Measurements from ENCODE around the gene C1orf35.

Gene C1orf35

DNA sequence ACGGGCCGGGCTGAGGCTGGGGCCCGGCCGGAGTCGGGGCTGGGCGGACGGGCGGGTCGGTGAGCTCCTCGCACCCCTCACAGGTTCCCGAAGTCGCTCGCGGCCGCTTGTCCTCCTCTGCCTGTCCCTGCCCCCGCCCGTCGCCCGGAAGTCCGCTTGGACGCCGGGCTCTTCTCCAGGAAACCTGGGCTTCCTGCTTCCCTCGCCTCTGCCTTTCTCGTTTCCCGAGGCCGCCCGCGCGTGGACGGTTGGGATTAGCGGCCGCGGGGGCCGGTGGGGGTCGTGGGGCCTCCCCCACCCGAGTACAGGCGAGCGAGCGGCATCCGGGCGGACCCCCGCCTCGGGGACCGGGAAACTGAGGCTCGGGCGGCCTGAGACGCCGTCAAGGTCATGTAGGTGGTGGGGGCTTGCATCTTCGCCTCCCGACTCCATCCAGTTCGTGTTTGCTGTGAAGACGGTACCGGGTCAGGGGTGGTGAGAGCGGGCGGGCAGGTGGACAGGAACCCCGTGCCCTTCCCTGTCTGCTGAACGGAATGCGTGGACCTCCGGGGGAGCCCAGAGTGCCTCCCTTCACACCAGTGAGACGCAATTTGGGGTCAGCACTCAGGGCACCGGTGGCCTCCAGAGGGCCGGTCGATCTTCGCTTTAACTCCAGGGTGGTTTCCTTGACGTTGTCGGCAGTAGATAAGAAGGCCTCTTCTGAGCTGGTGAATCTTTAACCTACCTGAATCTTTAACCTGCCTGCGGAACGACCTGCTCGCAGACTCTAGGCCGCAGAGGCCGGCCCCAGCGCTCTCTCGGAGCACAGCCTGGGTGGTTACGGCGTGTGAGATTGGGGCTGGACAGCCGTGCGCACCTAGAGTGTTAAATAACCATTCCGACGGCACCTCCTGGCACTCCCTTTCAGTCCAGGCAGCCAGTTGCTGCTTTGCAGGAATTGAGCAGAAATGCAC is 19.9 kb downstream of the C1orf35 start:
- Histone ChIP-seq H2BK5ac (ENCODE audit: low read length) (peak overlapping the region; percentile 44), H3K23ac (ENCODE audit: low read length) (peak overlapping the region; percentile 97), H3K4me1 (ENCODE audit: control insufficient read depth, low read depth, low read length) (peaks cover 16% of the 10 kb centered on the region), H3K18ac (ENCODE audit: low read length) (peak overlapping the region; percentile 84), H3K9ac (ENCODE audit: low read length) (peak overlapping the region; percentile 88), H3K79me2 (ENCODE audit: control insufficient read depth, insufficient read depth, low read length) (peaks cover 56% of the 10 kb centered on the region), H3K79me1 (ENCODE audit: low read length) (peaks cover 4% of the 10 kb centered on the region), H4K5ac (ENCODE audit: low read length) (no peak overlapping the region), H3K27me3 (ENCODE audit: insufficient read depth, low read length, poor library complexity) (no peaks in the 10 kb centered on the region), H2BK15ac (replicated peaks; ENCODE audit: low read depth) (no peak overlapping the region), H3K4me2 (ENCODE audit: low read length) (peak overlapping the region; percentile 61), H3K4ac (ENCODE audit: low read depth, low read length) (peak overlapping the region; percentile 97), H3K36me3 (ENCODE audit: control insufficient read depth, insufficient read depth, low read length) (peaks cover 3% of the 10 kb centered on the region), H2AK5ac (ENCODE audit: low read length) (peak overlapping the region; percentile 64), H4K8ac (ENCODE audit: low read depth, low read length) (peak overlapping the region; percentile 84), H2BK120ac (ENCODE audit: low read depth, low read length) (peak overlapping the region; percentile 4), H3K27ac (ENCODE audit: low read depth, low read length) (peak overlapping the region; percentile 76), H3K4me3 (ENCODE audit: low read length) (peak overlapping the region; percentile 70), H3K56ac (ENCODE audit: low read length) (peak overlapping the region; percentile 97)
- DNase-seq, result peak; percentile 41
- WGBS (ENCODE audit: extremely low coverage, insufficient coverage, low lambda C conversion rate), result no CpG with 5 or more reads among the region's 79 CpGs

DNA sequence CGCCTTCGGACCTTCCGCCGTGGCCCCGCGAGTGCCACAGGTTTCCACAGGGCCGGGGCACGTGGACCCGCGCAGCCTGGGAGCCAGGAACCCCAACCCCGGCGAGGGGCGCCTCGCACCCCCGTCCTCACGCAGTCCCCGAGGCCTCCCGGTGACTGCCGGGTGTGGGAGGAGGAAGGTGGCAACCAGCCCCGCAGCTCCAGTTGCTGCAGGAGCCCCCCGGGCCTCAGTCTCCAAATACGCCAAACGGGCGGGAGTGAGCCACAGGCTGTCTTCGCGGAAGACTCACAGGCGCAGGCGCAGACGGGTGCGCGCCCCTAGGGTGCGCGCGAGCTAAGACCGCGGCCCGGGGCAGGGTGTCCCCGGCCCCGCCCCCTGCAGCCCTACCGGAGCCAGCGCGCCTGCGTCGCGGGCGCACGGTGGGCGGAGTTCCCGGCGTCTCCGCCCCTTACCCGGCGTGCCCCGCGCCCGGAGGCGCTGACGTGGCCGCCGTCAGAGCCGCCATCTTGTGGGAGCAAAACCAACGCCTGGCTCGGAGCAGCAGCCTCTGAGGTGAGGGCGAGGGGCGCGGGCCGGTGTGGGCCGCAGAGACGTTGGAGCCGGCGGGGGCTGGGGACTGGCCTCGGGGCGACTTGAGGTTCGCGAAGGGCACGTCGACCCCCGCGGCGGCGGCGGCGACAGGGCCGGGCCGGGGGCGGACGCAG is 20.8 kb downstream of the C1orf35 start, which contains the start of gene ARF1:
Gene ARF1 (plus strand): TSS at position 495 of the 704 bp plus-strand sequence. CDS start 14,407 bp downstream, outside the sequence.
- no peaks in the 10 kb centered on the region for H3K27me3 ChIP-seq (ENCODE audit: insufficient read depth, low read length, poor library complexity)
- H2BK15ac ChIP-seq (replicated peaks; ENCODE audit: low read depth), result no peak within 1 kb of the TSS
- peak within 1 kb of the TSS; percentile 97 for H3K4ac ChIP-seq (ENCODE audit: low read depth, low read length)
- H3K4me1 ChIP-seq (ENCODE audit: control insufficient read depth, low read depth, low read length), result peaks cover 14% of the 10 kb centered on the region
- peak; percentile 94 for DNase-seq
- no peak within 1 kb of the TSS for H4K5ac ChIP-seq (ENCODE audit: low read length)
- H2AK5ac ChIP-seq (ENCODE audit: low read length), result peak within 1 kb of the TSS; percentile 64
- peak within 1 kb of the TSS; percentile 70 for H3K4me3 ChIP-seq (ENCODE audit: low read length)
- H3K79me2 ChIP-seq (ENCODE audit: control insufficient read depth, insufficient read depth, low read length), result peaks cover 48% of the 10 kb centered on the region
- peak within 1 kb of the TSS; percentile 44 for H2BK5ac ChIP-seq (ENCODE audit: low read length)
- peak within 1 kb of the TSS; percentile 4 for H2BK120ac ChIP-seq (ENCODE audit: low read depth, low read length)
- peak within 1 kb of the TSS; percentile 89 for H3K9ac ChIP-seq (ENCODE audit: low read length)
- peak within 1 kb of the TSS; percentile 97 for H3K23ac ChIP-seq (ENCODE audit: low read length)
- peak within 1 kb of the TSS; percentile 76 for H3K27ac ChIP-seq (ENCODE audit: low read depth, low read length)
- WGBS (ENCODE audit: extremely low coverage, insufficient coverage, low lambda C conversion rate), result no CpG with 5 or more reads among the region's 87 CpGs
- peaks cover 4% of the 10 kb centered on the region for H3K79me1 ChIP-seq (ENCODE audit: low read length)
- H4K8ac ChIP-seq (ENCODE audit: low read depth, low read length), result peak within 1 kb of the TSS; percentile 84
- H3K18ac ChIP-seq (ENCODE audit: low read length), result peak within 1 kb of the TSS; percentile 88
- peak within 1 kb of the TSS; percentile 97 for H3K56ac ChIP-seq (ENCODE audit: low read length)
- H3K4me2 ChIP-seq (ENCODE audit: low read length), result peak within 1 kb of the TSS; percentile 73
- H3K36me3 ChIP-seq (ENCODE audit: control insufficient read depth, insufficient read depth, low read length), result no peaks in the 10 kb centered on the region

DNA sequence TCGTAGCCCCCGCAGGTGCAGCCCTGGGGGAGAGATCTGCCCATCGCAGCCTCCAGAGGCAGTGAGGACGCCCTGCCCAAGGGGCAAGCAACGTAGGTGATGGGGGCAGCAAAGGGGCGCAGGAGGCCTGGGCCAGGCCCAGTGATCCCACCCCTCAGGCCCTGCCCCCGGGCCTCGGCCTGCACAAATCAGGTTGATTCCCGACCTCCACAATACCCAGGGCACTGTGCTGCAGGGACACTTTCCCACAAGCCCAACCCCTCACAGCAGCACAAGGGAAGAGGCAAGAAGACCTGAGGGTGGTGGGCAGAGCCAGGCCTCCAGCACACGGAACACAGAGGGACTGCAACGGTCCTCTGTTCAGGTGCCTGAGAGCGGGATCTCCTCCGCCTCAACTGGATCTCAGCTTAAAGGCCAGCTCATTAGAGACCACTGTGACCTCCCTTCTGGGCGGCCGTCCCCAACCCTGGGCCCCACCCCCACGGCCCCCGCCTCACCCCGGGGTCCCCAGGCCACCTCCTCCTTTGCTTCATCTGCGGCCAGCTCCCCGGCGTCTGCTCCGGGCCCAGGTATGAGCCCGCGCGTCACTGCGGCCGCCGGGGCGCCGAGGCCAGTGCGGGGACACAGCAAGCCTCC is 21.4 kb downstream of the C1orf35 start:
- no peaks in the 10 kb centered on the region for H3K27me3 ChIP-seq (ENCODE audit: insufficient read depth, low read length, poor library complexity)
- peak overlapping the region; percentile 88 for H3K18ac ChIP-seq (ENCODE audit: low read length)
- DNase-seq, result peak; percentile 78
- peak overlapping the region; percentile 65 for H3K4me3 ChIP-seq (ENCODE audit: low read length)
- H4K8ac ChIP-seq (ENCODE audit: low read depth, low read length), result no peak overlapping the region
- peaks cover 13% of the 10 kb centered on the region for H3K4me1 ChIP-seq (ENCODE audit: control insufficient read depth, low read depth, low read length)
- no peak overlapping the region for H3K27ac ChIP-seq (ENCODE audit: low read depth, low read length)
- peak overlapping the region; percentile 94 for H3K56ac ChIP-seq (ENCODE audit: low read length)
- peak overlapping the region; percentile 33 for H2AK5ac ChIP-seq (ENCODE audit: low read length)
- no peaks in the 10 kb centered on the region for H3K36me3 ChIP-seq (ENCODE audit: control insufficient read depth, insufficient read depth, low read length)
- H3K4ac ChIP-seq (ENCODE audit: low read depth, low read length), result peak overlapping the region; percentile 85
- H4K5ac ChIP-seq (ENCODE audit: low read length), result no peak overlapping the region
- H2BK5ac ChIP-seq (ENCODE audit: low read length), result peak overlapping the region; percentile 42
- no peak overlapping the region for H2BK15ac ChIP-seq (replicated peaks; ENCODE audit: low read depth)
- no peak overlapping the region for H2BK120ac ChIP-seq (ENCODE audit: low read depth, low read length)
- peak overlapping the region; percentile 73 for H3K4me2 ChIP-seq (ENCODE audit: low read length)
- peak overlapping the region; percentile 89 for H3K9ac ChIP-seq (ENCODE audit: low read length)
- peaks cover 41% of the 10 kb centered on the region for H3K79me2 ChIP-seq (ENCODE audit: control insufficient read depth, insufficient read depth, low read length)
- peak overlapping the region; percentile 75 for H3K23ac ChIP-seq (ENCODE audit: low read length)
- H3K79me1 ChIP-seq (ENCODE audit: low read length), result peaks cover 4% of the 10 kb centered on the region
- no CpG with 5 or more reads among the region's 31 CpGs for WGBS (ENCODE audit: extremely low coverage, insufficient coverage, low lambda C conversion rate)

DNA sequence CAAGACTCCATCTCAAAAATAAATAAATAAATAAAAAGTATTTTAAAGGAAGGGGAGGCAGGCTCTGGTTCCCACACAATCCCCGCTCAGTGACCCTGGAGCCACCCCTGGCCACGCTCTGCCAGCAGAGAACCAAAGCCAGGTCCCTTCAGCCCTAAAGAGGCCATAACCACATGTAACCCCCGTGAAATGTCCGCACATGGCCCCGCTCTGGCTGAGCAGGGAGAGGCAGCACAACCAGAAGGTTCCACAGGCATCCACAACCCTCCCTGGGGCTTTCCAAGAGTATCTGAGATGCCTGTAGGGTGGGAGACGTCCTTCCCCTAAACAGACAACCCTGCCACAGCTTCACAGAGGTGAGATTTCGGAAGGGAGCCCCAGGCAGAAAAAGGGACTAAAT is 22.0 kb downstream of the C1orf35 start:
- Histone ChIP-seq H3K4me1 (ENCODE audit: control insufficient read depth, low read depth, low read length) (peaks cover 12% of the 10 kb centered on the region), H3K4ac (ENCODE audit: low read depth, low read length) (no peak overlapping the region), H3K23ac (ENCODE audit: low read length) (no peak overlapping the region), H4K5ac (ENCODE audit: low read length) (no peak overlapping the region), H3K36me3 (ENCODE audit: control insufficient read depth, insufficient read depth, low read length) (no peaks in the 10 kb centered on the region), H3K4me2 (ENCODE audit: low read length) (no peak overlapping the region), H4K8ac (ENCODE audit: low read depth, low read length) (no peak overlapping the region), H3K9ac (ENCODE audit: low read length) (peak overlapping the region; percentile 89), H2BK5ac (ENCODE audit: low read length) (no peak overlapping the region), H3K56ac (ENCODE audit: low read length) (no peak overlapping the region), H2AK5ac (ENCODE audit: low read length) (no peak overlapping the region), H3K27ac (ENCODE audit: low read depth, low read length) (no peak overlapping the region), H3K79me1 (ENCODE audit: low read length) (peaks cover 4% of the 10 kb centered on the region), H3K27me3 (ENCODE audit: insufficient read depth, low read length, poor library complexity) (no peaks in the 10 kb centered on the region), H3K18ac (ENCODE audit: low read length) (no peak overlapping the region), H3K4me3 (ENCODE audit: low read length) (no peak overlapping the region), H2BK15ac (replicated peaks; ENCODE audit: low read depth) (no peak overlapping the region), H3K79me2 (ENCODE audit: control insufficient read depth, insufficient read depth, low read length) (peaks cover 36% of the 10 kb centered on the region), H2BK120ac (ENCODE audit: low read depth, low read length) (no peak overlapping the region)
- WGBS (ENCODE audit: extremely low coverage, insufficient coverage, low lambda C conversion rate), result no CpG with 5 or more reads among the region's 7 CpGs
- no peak for DNase-seq

DNA sequence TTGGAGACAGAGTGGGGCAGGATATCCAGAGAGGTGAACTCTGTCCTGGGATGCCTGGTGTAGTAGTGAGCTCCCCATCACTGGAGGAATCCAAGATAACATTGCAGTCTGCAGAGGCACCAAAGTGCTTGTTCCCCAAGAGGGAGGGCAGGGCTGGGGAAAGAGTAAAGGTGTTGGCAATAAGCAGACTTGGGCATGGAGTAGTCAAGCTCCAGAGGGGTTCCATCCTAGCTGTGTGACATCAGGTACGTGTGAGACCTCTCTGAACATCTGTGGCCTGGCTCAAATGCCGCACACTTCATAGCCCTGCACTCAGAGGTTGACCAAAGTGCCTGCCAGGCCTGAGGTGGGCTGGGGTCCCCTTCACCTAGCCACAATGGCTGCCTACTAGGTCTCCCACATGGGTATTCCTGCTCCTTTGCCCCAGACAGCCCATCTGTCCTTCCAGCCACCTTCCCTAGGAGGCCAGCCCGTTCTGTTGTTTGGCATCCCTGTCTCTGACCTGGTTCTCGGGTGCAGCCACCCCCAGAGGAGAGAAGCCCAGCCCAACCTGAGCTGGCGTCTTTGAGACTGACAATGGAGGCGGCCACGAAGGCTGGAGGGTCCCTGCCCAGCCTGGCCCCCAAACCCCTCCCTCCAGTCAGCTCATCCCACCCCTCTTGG is 23.4 kb downstream of the C1orf35 start:
- Histone ChIP-seq H3K56ac (ENCODE audit: low read length) (no peak overlapping the region), H3K79me2 (ENCODE audit: control insufficient read depth, insufficient read depth, low read length) (peaks cover 22% of the 10 kb centered on the region), H3K4ac (ENCODE audit: low read depth, low read length) (no peak overlapping the region), H3K27me3 (ENCODE audit: insufficient read depth, low read length, poor library complexity) (no peaks in the 10 kb centered on the region), H2BK5ac (ENCODE audit: low read length) (no peak overlapping the region), H4K8ac (ENCODE audit: low read depth, low read length) (no peak overlapping the region), H3K27ac (ENCODE audit: low read depth, low read length) (no peak overlapping the region), H2BK120ac (ENCODE audit: low read depth, low read length) (no peak overlapping the region), H3K36me3 (ENCODE audit: control insufficient read depth, insufficient read depth, low read length) (no peaks in the 10 kb centered on the region), H3K4me3 (ENCODE audit: low read length) (no peak overlapping the region), H3K9ac (ENCODE audit: low read length) (no peak overlapping the region), H4K5ac (ENCODE audit: low read length) (no peak overlapping the region), H3K4me1 (ENCODE audit: control insufficient read depth, low read depth, low read length) (peaks cover 3% of the 10 kb centered on the region), H2AK5ac (ENCODE audit: low read length) (no peak overlapping the region), H3K18ac (ENCODE audit: low read length) (no peak overlapping the region), H3K23ac (ENCODE audit: low read length) (no peak overlapping the region), H3K79me1 (ENCODE audit: low read length) (peaks cover 2% of the 10 kb centered on the region), H3K4me2 (ENCODE audit: low read length) (no peak overlapping the region), H2BK15ac (replicated peaks; ENCODE audit: low read depth) (no peak overlapping the region)
- no peak for DNase-seq
- no CpG with 5 or more reads among the region's 7 CpGs for WGBS (ENCODE audit: extremely low coverage, insufficient coverage, low lambda C conversion rate)

Data from mesendoderm (in vitro differentiated cells).